Stimulated activated CD4-positive, alpha-beta T cell treated with anti-CD3 and anti-CD28 coated beads, Interleukin-4, amount 100 ng/mL, for 24 hours (primary cell): Measurements from ENCODE around the gene SETD6.

Experiments used
- DNase-seq: peaks from one replicate; pipeline ENCODE4 v3.0.0-alpha.2; 2020

SETD6 gene

GRCh38 chr16:58494981-58495520 is 20.3 kb upstream of the SETD6 start:
- peak; percentile 73 for DNase-seq

GRCh38 chr16:58495521-58496331 is 19.6 kb upstream of the SETD6 start:
- no peak for DNase-seq

DNA sequence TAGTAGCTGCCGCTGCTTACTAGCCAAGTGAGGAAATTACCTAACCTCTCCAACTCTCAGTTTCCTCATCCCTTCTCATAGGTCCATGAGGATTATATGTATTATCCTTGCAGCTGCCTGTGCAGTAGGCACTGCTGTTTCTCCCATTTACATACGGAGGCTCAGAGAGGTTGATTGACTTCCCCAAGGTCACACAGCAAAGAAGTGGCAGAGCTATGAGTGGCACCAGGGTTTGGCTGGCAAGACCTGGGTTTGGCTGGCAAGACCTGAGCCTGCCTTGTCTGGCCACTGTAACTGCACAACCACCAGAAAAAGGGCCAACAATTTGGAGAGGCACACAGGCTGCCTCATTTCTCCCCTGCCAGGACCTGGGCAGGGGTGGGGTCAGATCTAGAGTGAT is 17.8 kb upstream of the SETD6 start:
- DNase-seq, result no peak

GRCh38 chr16:58497935-58498334 is 17.4 kb upstream of the SETD6 start:
- no peak for DNase-seq

DNA sequence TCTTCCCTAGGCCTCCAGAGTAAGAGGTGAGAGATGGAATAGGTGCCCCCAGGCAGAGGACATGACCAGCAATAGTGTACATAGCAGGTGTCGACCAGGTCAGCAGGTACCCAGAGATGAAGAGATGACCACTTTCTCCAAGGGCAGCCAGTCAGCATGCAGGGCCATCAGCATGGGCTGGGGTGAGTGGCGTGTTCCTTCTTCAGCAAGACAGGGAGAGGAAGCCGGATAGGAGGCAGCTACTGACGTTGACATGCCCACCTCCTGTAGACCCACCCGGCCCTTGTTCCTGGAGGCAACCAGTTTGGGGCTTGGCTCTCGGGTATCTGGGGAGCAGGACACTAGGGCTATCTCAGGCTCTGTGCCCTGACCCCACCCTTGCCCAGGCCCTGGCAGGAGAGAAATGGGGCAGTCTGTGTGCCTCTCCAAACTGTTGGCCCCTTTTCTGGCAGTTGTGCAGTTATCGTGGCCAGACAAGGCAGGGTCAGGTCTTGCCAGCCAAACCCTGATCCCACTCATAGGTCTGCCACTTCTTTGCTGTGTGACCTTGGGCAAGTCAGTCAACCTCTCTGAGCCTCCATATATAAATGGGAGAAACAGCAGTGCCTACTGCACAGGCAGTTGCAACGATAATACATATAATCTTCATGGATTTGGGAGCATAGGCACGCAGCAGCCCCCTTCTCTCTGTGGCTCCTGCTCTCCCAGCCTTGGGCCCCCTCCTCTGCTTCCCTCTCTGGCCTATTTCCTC is 16.8 kb upstream of the SETD6 start:
- no peak for DNase-seq

GRCh38 chr16:58499092-58499511 is 16.2 kb upstream of the SETD6 start:
- no peak for DNase-seq

DNA sequence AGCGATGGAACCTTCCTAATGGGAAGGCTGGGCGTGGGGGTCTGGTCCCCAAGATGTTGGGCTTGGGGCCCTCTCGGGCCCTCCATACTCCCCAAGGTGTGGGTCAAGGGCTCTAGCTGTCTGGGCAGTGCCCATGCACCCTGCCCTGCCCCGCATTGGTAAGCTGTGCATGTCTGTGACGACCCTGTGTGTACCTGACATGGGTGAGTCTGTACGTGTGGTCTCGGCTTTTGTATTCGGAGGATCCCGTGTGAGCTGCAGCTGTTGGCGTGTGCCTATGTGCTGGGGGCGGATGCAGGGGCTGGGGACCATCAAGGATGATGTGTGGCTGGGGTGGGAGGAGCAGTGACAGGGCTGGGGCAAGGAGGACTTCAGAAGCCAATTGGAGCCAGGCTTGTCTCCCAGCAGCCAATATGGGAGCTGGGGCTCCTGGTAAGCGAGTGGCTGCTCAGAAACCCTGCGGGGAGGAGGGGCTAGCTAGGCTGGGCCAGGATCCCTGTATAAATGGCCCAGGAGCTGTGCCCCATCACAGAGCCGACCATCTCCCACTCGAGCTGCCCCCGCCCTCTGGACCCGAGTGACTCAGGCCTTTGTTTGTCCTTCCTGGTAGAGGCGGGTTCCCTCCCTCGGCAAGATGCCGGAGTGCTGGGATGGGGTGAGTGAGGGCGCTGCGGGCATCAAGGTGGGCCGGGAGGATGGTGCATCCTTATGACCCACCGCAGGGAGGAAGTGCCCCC is 15.5 kb upstream of the SETD6 start, which contains the start of gene NDRG4:
TSS of gene NDRG4 (plus strand) at position 529 of the 737 bp plus-strand sequence. CDS start at position 635, 106 bp downstream.
- peak; percentile 28 for DNase-seq

- no peak for DNase-seq
Observed at GRCh38 chr16:58500430-58501241, 14.7 kb upstream of the SETD6 start.

DNA sequence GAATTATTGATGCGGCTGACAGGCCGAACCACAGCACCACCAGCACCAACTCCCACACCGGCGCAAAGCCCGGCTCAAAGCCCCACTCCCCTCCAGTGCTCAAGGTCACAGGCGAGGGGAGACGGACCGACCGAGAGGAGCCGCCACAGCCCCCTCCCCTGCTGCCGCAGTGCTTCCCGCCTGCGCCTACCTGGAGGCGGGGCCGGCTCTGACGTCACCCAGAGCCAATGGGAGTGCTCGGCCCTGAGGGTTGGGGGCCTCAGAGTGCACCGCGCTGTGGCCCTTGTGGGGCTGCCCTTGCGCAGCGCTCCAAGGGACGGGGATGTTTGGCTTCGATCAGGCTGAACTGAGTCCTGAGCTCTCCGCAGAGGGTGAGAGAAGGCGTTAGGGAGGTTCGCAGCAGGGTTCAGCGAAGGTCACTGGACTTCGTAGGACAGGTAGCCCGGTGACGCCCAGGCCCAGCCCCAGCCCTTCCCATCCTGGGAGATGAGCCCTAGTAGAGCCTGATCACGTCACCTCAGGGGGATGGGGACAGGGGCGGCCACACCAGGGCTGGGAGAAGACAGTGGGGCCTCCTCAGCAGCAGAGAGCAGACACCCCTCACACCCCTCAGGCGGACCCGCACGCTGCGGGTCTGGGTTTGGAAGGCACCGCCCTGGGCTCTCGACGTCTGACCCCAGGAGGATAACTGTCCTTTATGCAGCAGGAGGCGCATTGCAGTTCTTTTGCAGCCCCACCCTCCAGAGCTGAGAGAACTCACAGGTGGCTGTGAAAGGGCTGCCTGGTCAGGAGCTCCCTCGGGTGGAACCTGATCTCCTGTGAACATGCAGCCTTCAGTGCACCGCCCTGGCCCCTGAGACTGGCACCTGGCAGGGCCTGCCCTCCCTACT is 13.8 kb upstream of the SETD6 start:
- peak; percentile 41 for DNase-seq

GRCh38 chr16:58502217-58502921 is 12.9 kb upstream of the SETD6 start:
- no peak for DNase-seq

DNA sequence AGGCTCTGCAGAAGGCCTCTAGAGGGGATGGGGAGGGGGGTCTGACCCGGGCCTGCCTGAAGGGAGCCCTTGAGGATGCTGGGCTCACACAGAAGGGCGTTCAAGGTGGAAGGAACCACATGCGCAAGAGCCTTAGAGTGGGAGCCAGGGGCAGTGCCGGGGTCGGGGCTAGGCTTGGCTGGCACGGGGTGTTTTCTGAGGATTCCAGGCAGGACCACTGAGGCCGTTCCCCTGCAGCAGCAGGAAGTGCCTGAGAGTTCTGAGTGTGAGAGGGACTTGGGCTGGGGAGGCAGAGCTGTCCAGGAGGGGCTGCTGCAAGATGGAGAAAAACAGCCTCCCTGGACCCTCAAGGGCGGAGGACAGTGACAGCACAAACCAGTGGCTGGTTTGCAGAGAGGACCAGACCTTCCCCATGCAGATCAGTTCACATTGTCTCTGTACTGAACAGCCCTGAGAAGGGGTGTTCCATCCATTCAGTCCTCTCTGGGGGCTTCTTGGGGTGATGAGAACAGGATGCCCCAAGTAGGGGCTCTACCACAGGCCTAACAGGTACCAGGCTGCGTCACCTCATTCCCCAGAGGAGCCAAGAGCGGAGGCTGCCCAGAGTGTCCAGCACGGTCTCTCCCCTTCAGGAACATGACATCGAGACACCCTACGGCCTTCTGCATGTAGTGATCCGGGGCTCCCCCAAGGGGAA is 12.0 kb upstream of the SETD6 start:
- DNase-seq, result no peak

- DNase-seq, result no peak
Observed at GRCh38 chr16:58503863-58504688, 11.2 kb upstream of the SETD6 start.

- DNase-seq, result no peak
Observed at GRCh38 chr16:58506241-58507194, 8.8 kb upstream of the SETD6 start.

DNA sequence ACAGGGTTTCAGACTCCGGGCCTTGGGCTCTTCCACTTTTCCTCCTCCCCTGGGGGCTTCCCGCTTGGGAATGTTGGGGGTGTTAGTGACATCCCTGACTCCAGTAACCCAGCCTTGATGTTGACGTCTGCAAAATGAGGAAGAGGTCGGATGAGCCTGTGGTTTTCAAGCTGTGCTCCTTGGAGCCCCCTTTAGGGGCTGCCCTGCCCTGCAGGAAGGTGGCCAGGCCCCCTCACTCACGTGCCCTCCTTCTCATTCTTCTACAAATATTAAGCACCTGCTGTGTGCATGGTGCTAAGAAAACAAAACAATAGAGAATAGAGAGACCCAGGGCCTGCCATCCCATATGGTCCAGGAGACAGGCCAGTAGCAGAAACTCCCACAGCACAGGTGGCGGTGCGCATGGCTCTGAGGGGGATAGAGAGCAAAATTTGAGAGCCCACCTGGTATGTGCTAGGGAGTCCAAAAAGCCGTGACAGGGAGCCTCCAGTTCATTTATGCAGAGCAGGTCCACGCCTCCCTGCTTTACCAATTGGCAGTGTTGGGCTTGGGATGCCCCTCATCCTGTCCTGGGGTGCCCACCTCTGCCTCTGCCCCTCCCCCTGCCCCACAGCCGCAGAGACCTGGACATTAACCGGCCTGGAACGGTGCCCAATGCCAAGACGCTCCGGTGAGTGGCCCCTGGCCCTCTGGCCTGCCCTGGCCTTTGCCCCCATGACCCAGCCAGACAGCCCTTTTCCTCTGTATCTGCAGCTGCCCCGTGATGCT is 7.9 kb upstream of the SETD6 start:
- DNase-seq, result no peak

DNA sequence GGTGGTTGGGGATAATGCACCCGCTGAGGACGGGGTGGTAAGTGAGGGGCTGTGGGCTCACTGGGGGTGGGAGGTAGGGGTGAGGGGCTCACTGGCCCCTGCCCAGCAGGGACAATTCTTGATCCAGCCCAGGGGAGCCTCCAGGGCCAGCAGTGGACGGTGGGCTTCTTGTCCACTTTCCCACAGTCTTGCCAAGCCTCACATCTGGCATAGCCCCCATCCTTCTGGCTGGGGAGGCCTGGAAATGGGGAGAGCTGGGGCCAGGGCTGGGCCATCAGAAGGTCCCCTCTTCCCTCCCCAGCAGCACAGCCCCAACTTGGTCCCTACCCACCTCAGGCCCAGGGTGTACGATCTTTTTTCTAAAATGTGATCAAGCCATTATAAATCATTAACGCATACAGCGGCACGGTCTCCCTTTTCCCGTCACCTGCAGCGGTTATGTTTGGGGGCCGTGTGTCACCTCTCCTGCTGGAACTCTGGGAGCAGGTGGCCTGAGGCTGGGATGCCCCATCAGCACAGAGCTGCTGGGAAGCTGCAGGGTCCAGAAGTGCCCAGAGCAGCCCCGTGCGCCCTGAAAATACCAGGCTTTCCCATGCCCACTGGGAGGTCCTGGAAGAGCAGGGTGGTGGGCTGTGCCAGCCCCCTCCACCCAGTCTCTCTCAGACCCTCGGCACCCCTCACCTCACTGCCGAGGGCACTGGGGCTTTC is 7.2 kb upstream of the SETD6 start:
- DNase-seq, result no peak

DNA sequence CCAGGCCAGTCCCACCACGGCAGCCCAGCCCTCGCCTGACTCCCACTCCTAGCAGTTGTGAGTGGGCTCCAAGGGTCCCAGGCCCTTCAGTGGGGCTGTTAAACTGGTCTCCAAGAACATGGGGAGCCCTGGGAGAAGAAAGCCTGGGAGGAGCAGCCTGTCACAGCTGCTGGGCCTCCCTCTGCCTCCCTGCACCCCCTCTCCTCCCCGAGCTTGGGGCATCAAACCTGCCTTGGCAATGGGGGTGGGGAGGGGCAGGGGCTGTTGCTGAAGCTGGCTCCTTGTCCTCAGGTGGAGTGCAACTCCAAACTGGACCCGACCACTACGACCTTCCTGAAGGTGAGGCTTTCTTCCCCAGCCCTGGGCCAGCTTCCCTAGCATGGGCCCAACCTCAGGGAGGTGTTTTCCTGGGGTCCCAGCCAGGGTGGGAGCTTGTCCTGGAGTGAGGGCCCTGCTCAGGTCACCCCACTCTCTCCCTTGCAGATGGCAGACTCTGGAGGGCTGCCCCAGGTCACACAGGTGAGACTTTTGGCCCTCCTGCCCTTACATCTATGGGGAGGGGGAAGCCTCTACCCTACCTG is 6.6 kb upstream of the SETD6 start:
- no peak for DNase-seq
